ENCODE measurements around the gene ANXA11.
A peak's percentile ranks its signal among the peaks of the same experiment; 100 is the strongest.

The ANXA11 gene

DNA sequence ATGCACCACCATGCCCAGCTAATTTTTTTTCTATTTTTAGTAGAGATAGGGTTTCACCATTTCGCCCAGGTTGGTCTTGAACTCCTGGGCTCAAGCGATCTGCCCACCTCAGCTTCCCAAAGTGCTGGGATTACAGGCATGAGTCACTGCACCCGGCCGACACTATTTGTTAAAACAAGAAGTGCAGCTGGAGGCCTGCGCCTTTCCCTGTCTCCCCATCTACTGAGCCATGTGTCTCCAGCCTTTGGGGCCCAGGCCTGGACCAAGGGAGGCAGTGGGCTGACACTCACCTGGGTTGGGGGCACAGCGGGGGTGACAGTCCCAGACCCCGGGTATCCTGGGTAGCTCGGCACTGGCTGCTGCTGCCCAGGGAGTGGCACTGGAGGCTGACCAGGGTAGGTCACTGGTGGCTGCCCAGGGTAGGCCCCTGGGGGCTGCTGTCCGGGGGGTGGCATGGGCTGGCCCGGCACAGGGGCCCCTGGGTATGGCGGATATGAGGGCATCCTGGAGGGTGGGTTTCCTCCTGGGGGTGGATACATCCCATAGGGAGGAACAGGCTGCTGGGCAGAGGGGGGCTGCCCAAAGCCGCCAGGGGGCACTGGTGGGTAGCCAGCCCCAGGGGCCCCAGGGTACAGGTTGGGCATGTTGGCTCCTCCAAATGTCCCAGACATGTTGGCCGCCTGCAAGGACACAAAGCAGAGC is 36.5 kb downstream of the ANXA11 start:
- peak; percentile 37 for TF ChIP-seq CTCF (conservative IDR thresholded peaks at IDR 0.05; ENCODE audit: low read depth, low read length)
- no peak for DNase-seq (ENCODE audit: low read depth)
- H3K4me3 ChIP-seq (ENCODE audit: low read length) = no peak overlapping the region

- H3K4me3 ChIP-seq (ENCODE audit: low read length) = no peak overlapping the region
- no peak for TF ChIP-seq CTCF (conservative IDR thresholded peaks at IDR 0.05; ENCODE audit: low read depth, low read length)
- DNase-seq (ENCODE audit: low read depth) = no peak
Measured at GRCh38 chr10:80168162-80168511, 37.2 kb downstream of the ANXA11 start.

DNA sequence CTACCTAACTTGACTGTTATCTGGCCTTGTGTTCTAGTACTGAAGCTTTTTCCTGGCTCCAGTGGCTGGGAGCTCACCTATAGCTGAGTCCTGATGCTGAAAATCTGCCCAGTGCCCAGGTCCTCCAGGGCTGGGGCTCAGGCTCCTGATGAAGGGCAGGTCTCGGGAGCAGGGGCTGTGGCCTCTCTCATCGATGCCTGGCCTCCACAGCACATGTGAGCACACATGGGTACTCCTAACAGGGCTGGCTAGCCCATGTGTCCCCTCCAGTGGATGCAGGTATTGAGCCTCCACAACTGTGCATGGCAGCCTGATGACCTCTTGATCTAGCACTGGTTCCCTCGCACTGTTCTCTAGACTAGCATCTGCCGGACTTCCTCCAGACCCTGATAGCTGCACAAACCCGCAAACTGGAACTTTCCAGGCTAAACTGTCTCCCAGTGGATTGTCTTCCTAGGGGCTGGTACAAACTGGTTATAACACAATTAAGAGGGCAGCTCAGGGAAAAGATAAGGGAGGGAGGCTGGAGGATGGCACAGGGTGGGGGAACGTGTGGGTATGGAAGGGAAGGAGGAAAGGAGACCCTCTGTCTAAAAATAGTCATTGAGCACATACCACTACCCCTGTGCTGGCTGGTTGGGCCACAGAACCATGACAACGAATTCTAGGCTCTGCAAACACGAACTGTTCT is 37.7 kb downstream of the ANXA11 start:
- H3K4me3 ChIP-seq (ENCODE audit: low read length) = no peak overlapping the region
- no peak for TF ChIP-seq CTCF (conservative IDR thresholded peaks at IDR 0.05; ENCODE audit: low read depth, low read length)
- no peak for DNase-seq (ENCODE audit: low read depth)

DNA sequence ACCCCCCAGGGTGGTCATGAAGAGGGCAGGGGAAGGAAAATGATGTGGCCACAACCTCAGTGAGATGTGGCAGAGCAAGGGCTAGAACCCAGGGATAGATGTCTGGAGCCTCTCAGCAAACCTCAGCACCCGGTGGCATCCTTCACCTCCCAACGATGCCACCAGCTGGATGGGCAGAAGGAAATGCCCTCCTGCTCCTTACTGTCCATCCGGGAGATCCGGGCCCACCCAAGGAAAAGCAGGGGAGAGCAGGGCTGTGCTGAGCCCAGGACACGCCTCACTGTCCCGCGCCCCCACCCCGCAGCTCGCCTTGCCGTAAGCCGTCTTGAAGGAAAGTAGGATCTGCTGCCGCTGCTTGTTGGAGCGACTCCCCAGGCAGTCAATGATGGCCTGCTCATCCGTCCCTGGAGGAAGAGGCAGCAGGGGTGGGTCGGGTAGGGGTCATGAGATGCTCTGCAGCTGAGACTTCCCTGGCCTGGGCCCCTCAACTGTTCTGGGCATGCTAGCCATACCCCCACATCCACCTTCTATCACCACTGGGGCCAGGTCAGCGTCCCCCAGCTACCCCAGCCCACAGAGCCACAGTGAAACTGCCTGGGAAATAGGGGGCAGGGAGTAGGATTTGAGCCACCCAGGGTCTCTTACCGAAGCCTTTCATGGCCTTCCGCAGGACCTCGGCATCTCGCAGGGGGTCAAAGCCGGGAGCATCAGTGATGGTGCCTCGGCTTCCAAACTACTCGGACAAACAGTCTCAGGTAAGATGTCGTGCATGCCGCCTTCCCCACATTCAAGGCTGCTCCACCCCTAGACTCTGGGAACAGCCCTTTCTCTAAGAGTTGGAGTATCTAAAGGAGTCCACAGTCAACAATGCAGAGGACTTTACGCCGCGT is 38.5 kb downstream of the ANXA11 start:
- TF ChIP-seq CTCF (conservative IDR thresholded peaks at IDR 0.05; ENCODE audit: low read depth, low read length) = no peak
- no peak overlapping the region for H3K4me3 ChIP-seq (ENCODE audit: low read length)
- no peak for DNase-seq (ENCODE audit: low read depth)

- no peak for DNase-seq (ENCODE audit: low read depth)
- peak; percentile 26 for TF ChIP-seq CTCF (conservative IDR thresholded peaks at IDR 0.05; ENCODE audit: low read depth, low read length)
- no peak overlapping the region for H3K4me3 ChIP-seq (ENCODE audit: low read length)
Measured at GRCh38 chr10:80165173-80165572, 40.2 kb downstream of the ANXA11 start.

DNA sequence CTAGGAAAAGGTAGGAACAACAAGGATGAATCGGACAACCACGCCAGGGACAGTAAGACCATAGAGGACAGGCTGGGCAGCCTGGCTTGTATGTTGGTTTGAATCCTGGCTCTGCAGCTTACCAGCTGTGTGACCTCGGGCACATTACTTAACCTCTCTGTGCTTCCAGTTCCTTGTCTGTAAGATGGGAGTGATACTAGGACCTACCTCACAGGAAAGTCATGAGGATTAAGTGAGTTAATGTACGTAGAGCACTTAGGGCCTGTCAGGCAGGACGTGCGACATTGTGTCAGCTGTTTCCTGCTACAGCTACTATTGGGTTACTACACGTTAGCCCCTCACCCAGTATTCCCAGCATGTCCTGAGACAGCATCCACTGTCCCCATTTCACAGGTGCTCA is 40.7 kb downstream of the ANXA11 start:
- TF ChIP-seq CTCF (conservative IDR thresholded peaks at IDR 0.05; ENCODE audit: low read depth, low read length) = no peak
- DNase-seq (ENCODE audit: low read depth) = no peak
- H3K4me3 ChIP-seq (ENCODE audit: low read length) = no peak overlapping the region
